A549 (cell line): Measurements from ENCODE around the gene IGF1R. TPM values are rescaled to one million over a fixed set of nuclear protein-coding genes. Genes with fewer than 3 reads are reported as not detected.

Experiments used
- ATAC-seq, 2 experiments: fragments of 200-7000 bp in 1 of 2; fragments of >200 bp in 1 of 2; cut with Nextera tagmentation in 1 of 2; cut with Tn5 transposase in 1 of 2; 3 replicates each; pipeline versions ENCODE4 v1.8.0 to v1.9.1; 2018 to 2020; ENCODE audit warnings: mild to moderate bottlenecking in 1 of 2, moderate library complexity in 1 of 2
- CTCF ChIA-PET: fragments of 300-600 bp; sonication (Branson Sonifier 250); formaldehyde crosslinking; extraction: SDS; loops from one replicate; lab custom pipeline; 2021; ENCODE audit warnings: antibody characterized with exemption, inconsistent platforms; lab: Yijun Ruan, JAX
- POLR2A ChIA-PET: fragments of 350-600 bp; formaldehyde crosslinking; extraction: SDS; loops from one replicate; lab custom pipeline; 2021; ENCODE audit warnings: antibody characterized with exemption, inconsistent platforms; lab: Yijun Ruan, JAX
- DNase-seq, 2 experiments: peaks; one replicate each; pipeline versions ENCODE4 v3.0.0 to v3.0.0-alpha.2; 2011 to 2016; ENCODE audit warnings: low read depth in 1 of 2, low spot score in 1 of 2
- FAIRE-seq: peaks from 2 replicates; lab custom pipeline; 2011; peaks lifted over from hg19 to GRCh38; lab: Jason Lieb, UNC
- H3K27ac ChIP-seq, 2 experiments: fragments of >200 bp; sonication (Bioruptor Twin); formaldehyde crosslinking; 3 replicates each; pipeline ENCODE4 v1.5.1; 2016 to 2017
- H3K4me1 ChIP-seq: fragments of >200 bp; sonication (Bioruptor Twin); formaldehyde crosslinking; 3 replicates; pipeline ENCODE4 v1.6.1; 2016
- H3K4me2 ChIP-seq: fragments of >200 bp; sonication (Bioruptor Twin); formaldehyde crosslinking; 3 replicates; pipeline ENCODE4 v1.6.1; 2016
- H3K4me3 ChIP-seq: fragments of >200 bp; sonication (Bioruptor Twin); formaldehyde crosslinking; 3 replicates; pipeline ENCODE4 v1.5.1; 2016
- H3K9me3 ChIP-seq: fragments of >200 bp; sonication (Bioruptor Twin); formaldehyde crosslinking; 3 replicates; pipeline ENCODE4 v1.6.1; 2016
- ATOH8 ChIP-seq: fragments of 250-450 bp; sonication (Bioruptor Pico); IDR thresholded peaks from 2 replicates; pipeline ENCODE4 v1.5.0; 2020; ENCODE audit warnings: low read depth, mild to moderate bottlenecking, moderate library complexity
- CHD4 ChIP-seq: fragments of 200-600 bp; sonication (generic); IDR thresholded peaks from 2 replicates; pipeline ENCODE4 v1.6.1; 2016; ENCODE audit warnings: antibody characterized with exemption, mild to moderate bottlenecking, borderline replicate concordance
- CTCF ChIP-seq: fragments of >200 bp; sonication (Bioruptor Twin); formaldehyde crosslinking; IDR thresholded peaks from 3 replicates; pipeline ENCODE4 v1.5.1; 2016
- EHMT2 ChIP-seq: fragments of 200-600 bp; sonication (generic); IDR thresholded peaks from 2 replicates; pipeline ENCODE4 v1.6.1; 2016; ENCODE audit warnings: antibody characterized with exemption, low read depth, mild to moderate bottlenecking, moderate library complexity
- ELK1 ChIP-seq: fragments of 150-350 bp; IDR thresholded peaks from 2 replicates; pipeline ENCODE4 v1.6.1; 2014; ENCODE audit warnings: low read depth, mild to moderate bottlenecking, low read length
- HES2 ChIP-seq: fragments of >200 bp; sonication (Bioruptor Twin); formaldehyde crosslinking; IDR thresholded peaks from 2 replicates; pipeline ENCODE4 v1.6.1; 2016
- HEYL ChIP-seq: fragments of 250-450 bp; sonication (Bioruptor Pico); IDR thresholded peaks from 2 replicates; pipeline ENCODE4 v1.8.0; 2021; ENCODE audit warnings: mild to moderate bottlenecking, moderate library complexity
- HOXB5 ChIP-seq: fragments of 250-450 bp; sonication (Bioruptor Pico); IDR thresholded peaks from 2 replicates; pipeline ENCODE4 v1.5.0; 2020; ENCODE audit warnings: mild to moderate bottlenecking, moderate library complexity
- KDM5A ChIP-seq: fragments of 200-600 bp; sonication (generic); IDR thresholded peaks from 2 replicates; pipeline ENCODE4 v1.6.1; 2016; ENCODE audit warnings: antibody characterized with exemption, mild to moderate bottlenecking
- MAFK ChIP-seq: fragments of 450-650 bp; IDR thresholded peaks from 2 replicates; pipeline ENCODE4 v1.6.1; 2014; ENCODE audit not compliant: partially characterized antibody
- MAX ChIP-seq: IDR thresholded peaks from 2 replicates; pipeline ENCODE4 v1.6.1; 2012
- MAZ ChIP-seq: fragments of 150-350 bp; IDR thresholded peaks from 2 replicates; pipeline ENCODE4 v1.6.1; 2014; ENCODE audit warnings: antibody characterized with exemption, low read depth, low read length, borderline replicate concordance
- MYC ChIP-seq: IDR thresholded peaks from 2 replicates; pipeline ENCODE4 v1.6.1; 2012; ENCODE audit warnings: mild to moderate bottlenecking, inconsistent platforms, low read length, improper control_type of control experiment, borderline replicate concordance
- POLR2A ChIP-seq: IDR thresholded peaks from 2 replicates; pipeline ENCODE4 v1.6.1; 2012; ENCODE audit warnings: mild to moderate bottlenecking, low read length
- RARB ChIP-seq: fragments of 250-450 bp; sonication (Bioruptor Pico); IDR thresholded peaks from 2 replicates; pipeline ENCODE4 v1.8.0; 2021; ENCODE audit warnings: mild to moderate bottlenecking, moderate library complexity
- RCOR1 ChIP-seq: fragments of 150-350 bp; IDR thresholded peaks from 2 replicates; pipeline ENCODE4 v1.6.1; 2014; ENCODE audit warnings: antibody characterized with exemption, low read length, low read depth
- RNF2 ChIP-seq: fragments of 200-600 bp; sonication (generic); IDR thresholded peaks from 2 replicates; pipeline ENCODE4 v1.6.1; 2016; ENCODE audit warnings: low read depth, mild to moderate bottlenecking, antibody characterized with exemption, moderate library complexity, borderline replicate concordance
- SMC3 ChIP-seq: fragments of >200 bp; sonication (Bioruptor Twin); formaldehyde crosslinking; IDR thresholded peaks from 3 replicates; pipeline ENCODE4 v1.6.1; 2018; ENCODE audit warnings: inconsistent platforms
- SREBF2 ChIP-seq: fragments of 450-650 bp; IDR thresholded peaks from 2 replicates; pipeline ENCODE4 v1.6.1; 2014; ENCODE audit warnings: mild to moderate bottlenecking, moderate library complexity
- TFCP2L1 ChIP-seq: fragments of 250-450 bp; sonication (Bioruptor Pico); IDR thresholded peaks from 2 replicates; pipeline ENCODE4 v1.5.0; 2021; ENCODE audit warnings: mild to moderate bottlenecking
- TP53 ChIP-seq: fragments of 250-450 bp; sonication (Bioruptor Pico); IDR thresholded peaks from 2 replicates; pipeline ENCODE4 v1.5.0; 2021; ENCODE audit warnings: mild to moderate bottlenecking, moderate library complexity
- ZFP36 ChIP-seq: fragments of 450-650 bp; IDR thresholded peaks from 2 replicates; pipeline ENCODE4 v1.6.1; 2014; ENCODE audit warnings: borderline replicate concordance; ENCODE audit not compliant: partially characterized antibody
- ZSCAN20 ChIP-seq: fragments of 250-450 bp; sonication (Bioruptor Pico); IDR thresholded peaks from 2 replicates; pipeline ENCODE4 v1.8.0; 2022; ENCODE audit warnings: mild to moderate bottlenecking, moderate library complexity
- WGBS: methylation state at CpG from one replicate; pipeline ENCODE4 v1.1.6; 2017; ENCODE audit errors: missing lambda C conversion rate; 5-methylcytosine and 5-hydroxymethylcytosine counted together
- polyA plus RNA-seq, 4 experiments: library from polyadenylated mRNA; depleted of rRNA in 3 of 4; stranded (reverse); fragments of >200 nt; fragmentation: RNase III in 1 of 4; extraction: RNeasy Plus Mini Kit Qiagen cat#74134 plus additional on column Dnase treatment in 1 of 4; gene quantifications; 2 replicates in 3 of 4; 3 replicates in 1 of 4; pipeline ENCODE4 v1.2.3, GENCODE V29; 2011 to 2017

IGF1R gene
- polyA plus RNA-seq, 2 of the 4 experiments (the other 2 are of a cell fraction), result 42.6 to 69.5 TPM

GRCh38 chr15:98635848-98636247, 12.5 kb upstream of the IGF1R start:
- no peaks in the 10 kb centered on the region for H3K4me1 ChIP-seq
- H3K9me3 ChIP-seq, result no peaks in the 10 kb centered on the region
- DNase-seq (no peak), FAIRE-seq (no peak), ATAC-seq (no peak)
- ChIA-PET POLR2A (no interaction called here), CTCF (interaction anchor here (0.6 to 4.6 kb wide), 6 partner anchors 8 to 1071 kb away, joined by 3 to 24 read pairs (median 4); no protein-coding TSS in a partner anchor)
- WGBS, result 57% methylated on average over 7 of the region's 7 CpGs
- TF ChIP-seq ELK1, result no peak
- TF ChIP-seq RCOR1, result no peak
- H3K4me3 ChIP-seq, result no peak overlapping the region
- H3K27ac ChIP-seq, result no peak overlapping the region
- H3K4me2 ChIP-seq, result no peak overlapping the region

- ATAC-seq (no peak), DNase-seq (no peak), FAIRE-seq (no peak)
- H3K27ac ChIP-seq, result no peak overlapping the region
- WGBS, result 83% methylated on average over 4 of the region's 4 CpGs
- H3K4me2 ChIP-seq, result no peak overlapping the region
- no peaks in the 10 kb centered on the region for H3K9me3 ChIP-seq
- no peak overlapping the region for H3K4me3 ChIP-seq
- TF ChIP-seq MYC (no peak), TFCP2L1 (CRISPR knock-in tag) (no peak)
- CTCF ChIA-PET, result interaction anchor here (0.7 to 9.3 kb wide), 5 partner anchors 8 to 213 kb away, joined by 3 to 89 read pairs (median 6); no protein-coding TSS in a partner anchor
- peaks cover 9% of the 10 kb centered on the region; the same call in 2 of the 3 replicates for H3K4me1 ChIP-seq
- POLR2A ChIA-PET, result no interaction called here
These were observed 5.2 kb upstream of the IGF1R start for GRCh38 chr15:98643115-98643514.

GRCh38 chr15:98646546-98647025, 1.8 kb upstream of the IGF1R start:
- no peaks in the 10 kb centered on the region for H3K9me3 ChIP-seq
- ATAC-seq (no peak), DNase-seq (no peak), FAIRE-seq (no peak)
- peak overlapping the region; percentile 71 for H3K4me2 ChIP-seq
- peak overlapping the region; percentile 96 to 97 for H3K27ac ChIP-seq
- peak overlapping the region; percentile 84 for H3K4me3 ChIP-seq
- no peak for TF ChIP-seq RNF2
- peak; percentile 46 for TF ChIP-seq MAFK
- TF ChIP-seq MAX, result no peak
- no peak for TF ChIP-seq HOXB5
- TF ChIP-seq MYC, result no peak
- ChIA-PET CTCF (interaction anchor here (0.6 to 9.3 kb wide), 48 partner anchors 10 to 458 kb away, joined by 3 to 89 read pairs (median 4); partner anchors contain the start of gene SYNM), POLR2A (interaction anchor here (1.2 to 1.5 kb wide), 4 partner anchors 9 to 227 kb away, joined by 3 to 5 read pairs (median 4); no protein-coding TSS in a partner anchor)
- peaks cover 9% of the 10 kb centered on the region; the same call in 2 of the 3 replicates for H3K4me1 ChIP-seq
- WGBS, result 2% methylated on average over 7 of the region's 7 CpGs

GRCh38 chr15:98647026-98647773, 1.1 kb upstream of the IGF1R start:
- POLR2A ChIA-PET, result interaction anchor here (0.6 to 1.5 kb wide), 7 partner anchors 9 to 267 kb away, joined by 3 to 5 read pairs (median 4); no protein-coding TSS in a partner anchor
- DNase-seq (peak; percentile 83 to 91), FAIRE-seq (peak; percentile 86), ATAC-seq (peak; percentile 63 to 68)
- CTCF ChIA-PET, result interaction anchor here (0.6 to 9.3 kb wide), 48 partner anchors 11 to 458 kb away, joined by 3 to 89 read pairs (median 4); partner anchors contain the start of gene SYNM
- peak overlapping the region; percentile 84 for H3K4me3 ChIP-seq
- peak overlapping the region; percentile 96 to 97 for H3K27ac ChIP-seq
- H3K4me2 ChIP-seq, result peak overlapping the region; percentile 71
- H3K4me1 ChIP-seq, result peaks cover 13% of the 10 kb centered on the region; the same call in 2 of the 3 replicates
- under 1% methylated on average over 21 of the region's 77 CpGs for WGBS
- no peaks in the 10 kb centered on the region for H3K9me3 ChIP-seq
- TF ChIP-seq KDM5A (0 out of 2 replicates have a peak, but pooled peaks have one; percentile 5), MAZ (no peak; the same call in 1 of the 2 replicates), HES2 (no peak), POLR2A (peak; percentile 60), SREBF2 (no peak), ZFP36 (no peak), RARB (no peak), SMC3 (peak; percentile 81), MAX (peak; percentile 94), ATOH8 (CRISPR knock-in tag) (peak; percentile 39; the same call in 1 of the 2 replicates), HEYL (no peak; the same call in 1 of the 2 replicates), ZSCAN20 (no peak), RNF2 (no peak; the same call in 1 of the 2 replicates), CTCF (peak; percentile 92), RCOR1 (no peak), EHMT2 (no peak), CHD4 (no peak), TP53 (peak; percentile 58; the same call in 1 of the 2 replicates)
